Heart left ventricle (tissue), 13 donors: ENCODE measurements around the gene FBN1.

ENCODE experiments used
- CTCF ChIP-seq, 12 donors: fragments of 200-600 bp; sonication (generic) in 4 of 12; IDR thresholded peaks; one replicate each; pipeline versions ENCODE4 v1.5.0 to v1.8.0; 2018 to 2022; ENCODE audit warnings: antibody characterized with exemption in 12 of 12, mild to moderate bottlenecking in 5 of 12
- POLR2A ChIP-seq, 2 donors: fragments of 450-650 bp; IDR thresholded peaks; one replicate each; pipeline ENCODE4 v1.6.1; 2017; ENCODE audit warnings: antibody characterized with exemption in 2 of 2, mild to moderate bottlenecking in 2 of 2, moderate library complexity in 2 of 2
- donor health status: ischemic (EF 13 %, LVEDD 7.1; RV severe dilation, severe dysfunction).
- donor health status: DM: no; HTN: yes; CAD: no.
- donor health status: DM: no; HTN: no; CAD: no.
- donor health status: ischemic (EF 25% LVEDD 6.9; RV normal size, moderate dysfunction).
- donor health status: ischemic (EF 25% LVEDD 5.7; RV mildly dilated, moderate dysfunction).
- donor health status: ischemic (EF 35%, LVEDD 5.7; RV mildly dilated, moderate dysfunction).
- donor health status: nonischemic (EF 11% LVEDD 7.7; RV severe dilation, severe dysfunction).
- donor health status: DM: yes; HTN: yes; CAD: no.
- donor health status: PGD.
- donor health status: ischemic (EF 29% LVEDD 5.4; RV normal size, mild dysfunction).
- donor health status: nonischemic (EF 23%, LVEDD 6.1; RV moderate dilation, normal function).

DNA sequence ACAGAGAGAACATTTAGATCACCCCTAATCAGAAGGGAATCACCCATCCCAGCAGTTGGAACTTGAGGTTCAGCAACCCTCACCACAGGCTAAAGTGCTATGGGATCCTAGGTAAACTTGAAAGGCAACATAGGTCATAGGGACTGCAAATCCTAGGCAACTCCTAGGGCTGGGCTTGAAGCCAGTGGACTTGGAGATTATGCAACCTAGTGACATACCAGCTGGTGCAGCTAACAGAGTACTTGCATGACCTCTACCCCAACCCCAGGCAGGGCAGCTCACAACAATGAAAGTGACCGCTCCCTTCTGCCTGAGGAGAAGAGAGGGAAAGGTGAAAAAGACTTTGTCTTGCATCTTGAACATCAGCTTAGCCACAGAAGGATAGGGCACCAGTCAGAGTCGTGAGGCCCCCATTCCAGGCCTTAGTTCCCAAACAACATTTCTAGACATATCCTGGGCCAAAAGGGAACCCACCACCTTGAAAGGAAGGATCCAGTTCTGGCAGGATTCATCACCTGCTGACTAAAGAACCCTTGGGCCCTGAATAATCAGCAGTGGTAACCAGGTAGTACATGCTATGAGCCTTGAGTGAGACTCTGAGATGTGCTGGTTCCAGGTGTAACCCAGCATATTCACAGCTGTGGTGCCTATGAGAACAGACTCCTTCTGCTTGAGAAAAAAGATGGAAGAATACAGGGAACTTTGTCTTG lies 37.6 kb upstream of the FBN1 start:
- TF ChIP-seq CTCF (IDR thresholded peaks at IDR 0.05) = no peak
- no peak for TF ChIP-seq POLR2A (IDR thresholded peaks at IDR 0.05)
